ENCODE measurements around the gene NLGN4X.
"Not testable (repeated sequence)": the region's sequence is repeated elsewhere in the genome, so short reads cannot be mapped to it uniquely, and the experiment has no call there.

Gene NLGN4X

GRCh38 chrX:5965406-5965805 lies 263.3 kb downstream of the NLGN4X start:
- in situ Hi-C loops (cut with HindIII; ENCODE audit: low pct_unique_long_range_greater_than_20kb, low sequenced_read_pairs), result no loop called here
- no peak for DNase-seq (ENCODE audit: low read depth in 1 of 2, low spot score in 1 of 2)
- no peak for TF ChIP-seq JUND (IDR thresholded peaks at IDR 0.05; ENCODE audit: low read depth)

- no peak for TF ChIP-seq JUND (IDR thresholded peaks at IDR 0.05; ENCODE audit: low read depth)
- DNase-seq (ENCODE audit: low read depth in 1 of 2, low spot score in 1 of 2), result no peak
- in situ Hi-C loops (cut with HindIII; ENCODE audit: low pct_unique_long_range_greater_than_20kb, low sequenced_read_pairs), result no loop called here
Observed at GRCh38 chrX:5959286-5959685, 269.4 kb downstream of the NLGN4X start.

- in situ Hi-C loops (cut with HindIII; ENCODE audit: low pct_unique_long_range_greater_than_20kb, low sequenced_read_pairs), result no loop called here
- no peak for DNase-seq (ENCODE audit: low read depth in 1 of 2, low spot score in 1 of 2)
- TF ChIP-seq JUND (IDR thresholded peaks at IDR 0.05; ENCODE audit: low read depth), result no peak
Observed at GRCh38 chrX:5958523-5958922, 270.1 kb downstream of the NLGN4X start.

GRCh38 chrX:5957506-5957905 lies 271.2 kb downstream of the NLGN4X start:
- TF ChIP-seq JUND (IDR thresholded peaks at IDR 0.05; ENCODE audit: low read depth), result no peak
- DNase-seq (ENCODE audit: low read depth in 1 of 2, low spot score in 1 of 2), result no peak
- in situ Hi-C loops (cut with HindIII; ENCODE audit: low pct_unique_long_range_greater_than_20kb, low sequenced_read_pairs), result no loop called here

DNA sequence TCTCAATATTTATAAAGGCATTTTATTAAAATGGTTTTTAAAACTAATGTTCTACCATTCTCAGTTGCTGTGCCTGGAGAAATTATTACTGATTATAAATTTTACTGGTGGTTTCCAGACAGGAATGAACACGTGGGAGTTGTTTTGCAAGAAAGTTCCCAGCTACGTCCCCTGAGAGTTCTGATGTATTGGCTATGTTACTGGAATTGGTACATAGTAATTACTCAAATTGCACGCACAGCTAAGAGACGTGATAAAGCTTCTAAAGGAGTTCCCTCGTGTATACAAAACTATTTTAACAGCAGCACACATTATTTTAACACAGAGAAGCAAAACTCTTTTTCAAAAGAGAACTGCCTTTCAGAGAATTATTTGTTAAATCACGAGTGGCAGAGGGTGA lies 292.2 kb downstream of the NLGN4X start:
- DNase-seq (ENCODE audit: low read depth in 1 of 2, low spot score in 1 of 2), result no peak
- no peak for TF ChIP-seq JUND (IDR thresholded peaks at IDR 0.05; ENCODE audit: low read depth)
- in situ Hi-C loops (cut with HindIII; ENCODE audit: low pct_unique_long_range_greater_than_20kb, low sequenced_read_pairs), result no loop called here

DNA sequence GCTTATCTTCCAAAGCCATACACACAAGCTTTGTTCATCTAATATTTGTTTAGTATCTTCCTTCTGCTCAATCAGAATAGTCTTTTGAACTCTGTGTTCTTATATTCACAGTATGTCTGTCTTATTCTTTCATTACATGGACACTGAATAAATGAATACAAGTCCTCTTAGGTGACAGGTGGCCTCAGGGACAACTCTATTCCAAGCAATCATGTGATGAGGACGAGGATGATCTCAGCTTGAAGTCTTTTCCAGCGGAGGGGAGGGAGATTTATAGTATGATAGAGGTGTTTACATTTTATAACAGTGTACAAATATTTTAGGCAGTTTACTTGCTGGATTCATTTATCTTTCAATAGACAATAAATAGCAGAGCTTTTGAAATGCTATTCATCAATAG lies 300.4 kb downstream of the NLGN4X start:
- in situ Hi-C loops (cut with HindIII; ENCODE audit: low pct_unique_long_range_greater_than_20kb, low sequenced_read_pairs), result no loop called here

DNA sequence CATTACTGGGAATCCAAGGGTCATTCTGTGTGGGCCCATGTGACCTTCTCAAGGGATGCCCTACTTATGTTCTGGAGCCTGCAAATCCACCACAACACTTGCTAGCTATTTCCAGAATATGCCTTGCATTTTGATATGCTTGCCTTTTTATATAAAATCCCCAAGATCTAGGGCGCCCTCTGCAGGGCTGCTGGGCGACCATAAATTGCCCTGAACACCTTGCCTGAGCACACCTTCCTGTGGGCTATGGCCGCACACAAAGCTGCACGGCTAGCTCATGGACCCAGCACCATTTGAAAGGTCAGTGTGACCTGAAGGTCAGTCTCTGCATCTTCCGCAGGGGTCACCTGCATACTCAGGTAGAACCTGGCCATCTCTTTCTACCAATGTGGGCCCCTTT lies 311.7 kb downstream of the NLGN4X start:
- in situ Hi-C loops (cut with HindIII; ENCODE audit: low pct_unique_long_range_greater_than_20kb, low sequenced_read_pairs), result no loop called here
- peak in 1 of 2 experiments; percentile 8 for DNase-seq (ENCODE audit: low read depth in 1 of 2, low spot score in 1 of 2)
- TF ChIP-seq JUND (IDR thresholded peaks at IDR 0.05; ENCODE audit: low read depth), result no peak

More for the DNA sequence above, 300.4 kb downstream of the NLGN4X start:
- TF ChIP-seq JUND (IDR thresholded peaks at IDR 0.05; ENCODE audit: low read depth), result no peak
- no peak for DNase-seq (ENCODE audit: low read depth in 1 of 2, low spot score in 1 of 2)

- DNase-seq (ENCODE audit: low read depth in 1 of 2, low spot score in 1 of 2), result no peak
- in situ Hi-C loops (cut with HindIII; ENCODE audit: low pct_unique_long_range_greater_than_20kb, low sequenced_read_pairs), result no loop called here
- TF ChIP-seq JUND (IDR thresholded peaks at IDR 0.05; ENCODE audit: low read depth), result no peak
Observed at GRCh38 chrX:5915783-5916182, 312.9 kb downstream of the NLGN4X start.

DNA sequence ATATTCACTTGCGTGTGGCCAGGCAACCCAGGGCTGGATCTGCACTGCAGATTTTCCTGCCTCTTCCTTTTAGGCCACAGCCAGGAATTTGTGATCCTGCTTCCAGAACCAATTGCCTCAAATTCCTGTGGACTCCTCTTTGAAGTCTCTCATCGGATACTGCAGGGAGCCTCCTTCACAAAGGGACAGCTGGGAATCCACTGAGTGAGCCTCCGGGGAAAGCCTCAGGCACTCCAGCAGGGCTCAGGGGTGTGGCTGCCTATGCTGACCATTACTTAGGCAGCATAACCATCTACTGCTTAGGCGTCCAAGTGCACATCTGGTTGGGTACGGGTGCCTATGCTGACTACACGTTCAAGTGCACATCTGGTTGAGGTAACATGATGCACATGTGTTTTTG lies 321.5 kb downstream of the NLGN4X start:
- no peak for DNase-seq (ENCODE audit: low read depth in 1 of 2, low spot score in 1 of 2)
- in situ Hi-C loops (cut with HindIII; ENCODE audit: low pct_unique_long_range_greater_than_20kb, low sequenced_read_pairs), result no loop called here
- TF ChIP-seq JUND (IDR thresholded peaks at IDR 0.05; ENCODE audit: low read depth), result no peak

DNA sequence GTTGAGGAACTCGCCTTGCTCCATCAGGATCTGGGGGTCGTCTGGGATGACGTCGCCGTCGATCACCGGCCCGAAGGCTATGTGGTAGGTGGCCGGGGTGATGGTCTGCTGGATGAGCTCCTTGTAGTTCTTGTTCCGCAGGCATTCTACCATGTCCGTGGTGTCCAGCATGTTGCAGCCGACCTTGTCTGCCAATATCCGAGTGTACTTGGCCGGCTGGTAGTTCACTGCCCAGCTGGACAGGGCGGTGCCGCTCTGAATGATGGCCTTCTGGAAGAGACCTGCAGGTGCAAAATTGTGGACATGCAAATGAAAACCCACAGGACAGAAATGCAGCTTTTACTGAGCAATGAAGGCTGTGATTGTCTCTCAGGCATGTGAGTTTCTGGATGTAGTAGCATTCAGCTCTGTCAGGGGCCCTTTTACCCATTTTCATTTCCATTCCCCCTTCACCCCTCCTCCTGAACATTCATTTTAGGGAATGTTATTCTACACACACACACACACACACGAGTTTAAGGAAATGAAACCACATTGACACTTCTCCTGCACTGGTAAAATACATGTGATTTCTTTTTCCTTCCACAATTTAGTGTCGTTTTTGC lies 325.0 kb downstream of the NLGN4X start:
- DNase-seq (ENCODE audit: low read depth in 1 of 2, low spot score in 1 of 2); in situ Hi-C loops (cut with HindIII; ENCODE audit: low pct_unique_long_range_greater_than_20kb, low sequenced_read_pairs): not testable (repeated sequence)

DNA sequence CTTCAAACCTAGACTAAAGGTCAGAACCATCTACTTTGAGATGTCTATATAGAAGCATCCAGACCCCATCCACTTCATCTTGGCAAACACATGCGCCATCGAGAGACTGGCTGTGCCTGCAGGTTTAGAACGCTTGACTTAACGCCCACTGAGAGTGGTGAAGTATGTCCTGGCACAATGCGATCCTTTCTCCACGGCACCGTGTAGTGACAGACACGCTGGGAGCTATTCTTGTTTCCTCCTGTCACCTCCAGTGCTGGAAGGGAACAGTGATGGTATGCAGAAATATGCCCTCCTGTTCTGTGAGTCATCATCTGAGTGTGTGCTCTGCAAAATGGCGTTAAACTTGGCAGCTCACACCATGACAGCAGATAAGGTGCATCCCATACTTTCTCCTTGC lies 330.2 kb downstream of the NLGN4X start:
- DNase-seq (ENCODE audit: low read depth in 1 of 2, low spot score in 1 of 2), result no peak
- no peak for TF ChIP-seq JUND (IDR thresholded peaks at IDR 0.05; ENCODE audit: low read depth)
- in situ Hi-C loops (cut with HindIII; ENCODE audit: low pct_unique_long_range_greater_than_20kb, low sequenced_read_pairs), result no loop called here

GRCh38 chrX:5891378-5891777 lies 337.3 kb downstream of the NLGN4X start:
- in situ Hi-C loops (cut with HindIII; ENCODE audit: low pct_unique_long_range_greater_than_20kb, low sequenced_read_pairs), result no loop called here
- no peak for TF ChIP-seq JUND (IDR thresholded peaks at IDR 0.05; ENCODE audit: low read depth)
- DNase-seq (ENCODE audit: low read depth in 1 of 2, low spot score in 1 of 2), result no peak

DNA sequence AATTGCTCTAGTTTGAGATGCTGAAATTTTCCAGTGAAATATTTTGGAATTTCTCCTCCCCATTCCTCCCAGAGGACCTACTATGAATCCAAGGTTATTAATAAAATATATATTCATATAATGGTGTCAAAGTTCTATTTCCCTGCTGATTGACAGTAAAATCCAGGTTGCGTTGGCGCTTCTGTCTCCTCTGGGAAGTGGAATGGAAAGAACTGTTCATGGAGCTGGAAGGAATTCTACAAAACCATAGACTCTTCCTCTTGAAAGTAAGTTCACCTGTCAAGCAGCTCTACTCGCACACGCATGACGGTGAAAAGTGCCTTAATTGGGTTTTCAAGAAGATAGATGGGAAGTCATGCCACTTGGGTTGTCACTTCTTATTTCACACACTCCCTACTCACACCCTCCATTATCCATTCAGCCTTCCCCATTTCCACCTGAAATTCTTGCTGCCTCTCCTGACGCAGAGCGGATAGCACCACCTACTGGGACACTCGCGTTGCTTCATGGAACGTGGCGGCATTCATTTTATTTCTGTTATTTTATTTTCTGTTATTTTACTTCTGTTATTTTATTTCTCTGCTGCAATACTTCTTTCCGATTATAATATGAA lies 351.6 kb downstream of the NLGN4X start:
- no peak for TF ChIP-seq JUND (IDR thresholded peaks at IDR 0.05; ENCODE audit: low read depth)
- in situ Hi-C loops (cut with HindIII; ENCODE audit: low pct_unique_long_range_greater_than_20kb, low sequenced_read_pairs), result no loop called here
- peak in 1 of 2 experiments; percentile 67 for DNase-seq (ENCODE audit: low read depth in 1 of 2, low spot score in 1 of 2)

DNA sequence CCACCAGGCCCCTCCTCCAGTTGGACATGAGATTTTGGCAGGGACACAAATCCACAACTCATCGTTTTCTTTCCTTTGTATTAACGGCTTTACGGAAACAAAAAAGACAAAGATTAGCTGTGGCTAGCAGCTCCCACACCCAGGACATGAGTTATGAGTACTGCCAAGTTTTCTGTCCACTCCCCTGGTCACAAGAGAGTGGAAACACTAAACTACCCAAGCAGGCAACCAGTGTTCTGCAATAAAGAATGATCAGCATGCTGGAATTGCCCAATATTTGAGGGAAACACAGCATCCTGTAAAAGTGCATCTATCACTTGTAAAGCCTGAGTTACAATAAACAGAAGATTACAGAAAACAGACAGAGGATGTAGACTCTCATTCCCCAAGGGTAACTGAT lies 358.4 kb downstream of the NLGN4X start:
- no peak for DNase-seq (ENCODE audit: low read depth in 1 of 2, low spot score in 1 of 2)
- in situ Hi-C loops (cut with HindIII; ENCODE audit: low pct_unique_long_range_greater_than_20kb, low sequenced_read_pairs), result no loop called here
- TF ChIP-seq JUND (IDR thresholded peaks at IDR 0.05; ENCODE audit: low read depth), result no peak

Data from T47D (cell line).